MCF 10A (cell line): ENCODE results near the gene TAS2R9. TPM values are rescaled to one million over a fixed set of nuclear protein-coding genes. Genes with fewer than 3 reads are reported as not detected.

ENCODE experiments used
- Bru-seq: library from RNA; stranded (reverse); fragments of 400-500 nt; gene quantifications from one replicate; lab custom pipeline; 2021; lab: Mats Ljungman, UMichigan
- BruChase-seq, 2 experiments: library from RNA; stranded (reverse); fragments of 400-500 nt; gene quantifications; one replicate each; lab custom pipeline; 2021; lab: Mats Ljungman, UMichigan
- BruUV-seq: library from RNA; stranded (reverse); fragments of 400-500 nt; replicated peaks from 2 replicates; lab custom pipeline; 2021; lab: Mats Ljungman, UMichigan
- CTCF ChIA-PET: fragments of 300-600 bp; sonication (Branson Sonifier 250); formaldehyde crosslinking; extraction: SDS; loops from one replicate; lab custom pipeline; 2021; ENCODE audit warnings: antibody characterized with exemption, inconsistent platforms; lab: Yijun Ruan, JAX
- POLR2A ChIA-PET: fragments of 300-600, 350-650 bp; sonication (Branson Sonifier 250); formaldehyde crosslinking; extraction: SDS; loops from one replicate; lab custom pipeline; 2020; ENCODE audit warnings: antibody characterized with exemption, inconsistent platforms; lab: Yijun Ruan, JAX
- DNase-seq: peaks from one replicate; pipeline ENCODE4 v3.0.0-alpha.2; 2018; ENCODE audit not compliant: unreplicated experiment
- H3K27ac Mint-ChIP-seq: one replicate; pipeline ENCODE4 v1.8.0; 2022; ENCODE audit warnings: mild to moderate bottlenecking, low read depth, mixed read lengths; ENCODE audit not compliant: unreplicated experiment
- H3K27me3 Mint-ChIP-seq: one replicate; pipeline ENCODE4 v1.8.0; 2022; ENCODE audit warnings: mixed read lengths; ENCODE audit not compliant: insufficient read depth, unreplicated experiment
- H3K36me3 Mint-ChIP-seq: one replicate; pipeline ENCODE4 v1.8.0; 2022; ENCODE audit warnings: mild to moderate bottlenecking, moderate library complexity, mixed read lengths; ENCODE audit not compliant: insufficient read depth, unreplicated experiment
- H3K4me1 Mint-ChIP-seq: one replicate; pipeline ENCODE4 v1.8.0; 2022; ENCODE audit warnings: mixed read lengths; ENCODE audit not compliant: insufficient read depth, unreplicated experiment
- H3K4me3 Mint-ChIP-seq: one replicate; pipeline ENCODE4 v1.8.0; 2022; ENCODE audit warnings: mild to moderate bottlenecking, moderate library complexity, mixed read lengths; ENCODE audit not compliant: unreplicated experiment
- H3K9me3 Mint-ChIP-seq: one replicate; pipeline ENCODE4 v1.8.0; 2022; ENCODE audit warnings: mixed read lengths; ENCODE audit not compliant: unreplicated experiment
- intact Hi-C: fragments of 100-400 bp; cut with micrococcal nuclease; formaldehyde crosslinking; loops from 2 replicates; pipeline ENCODE4 v1.14.1; 2022
- long read RNA-seq: library from polyadenylated mRNA; stranded (forward); transcript quantifications from one replicate; pipeline ENCODE4 v2.0.0, GENCODE V29; 2022
- total RNA-seq: library from RNA; stranded (reverse); gene quantifications from 2 replicates; pipeline ENCODE4 v1.2.3, GENCODE V29; 2022
- TF ChIP-seq, protein P1 (sequence below): fragments of 200-600 bp; IDR thresholded peaks from one replicate; pipeline ENCODE4 v1.8.0; 2022; ENCODE audit warnings: antibody characterized with exemption, mild to moderate bottlenecking; ENCODE audit not compliant: unreplicated experiment

Gene TAS2R9, protein sequence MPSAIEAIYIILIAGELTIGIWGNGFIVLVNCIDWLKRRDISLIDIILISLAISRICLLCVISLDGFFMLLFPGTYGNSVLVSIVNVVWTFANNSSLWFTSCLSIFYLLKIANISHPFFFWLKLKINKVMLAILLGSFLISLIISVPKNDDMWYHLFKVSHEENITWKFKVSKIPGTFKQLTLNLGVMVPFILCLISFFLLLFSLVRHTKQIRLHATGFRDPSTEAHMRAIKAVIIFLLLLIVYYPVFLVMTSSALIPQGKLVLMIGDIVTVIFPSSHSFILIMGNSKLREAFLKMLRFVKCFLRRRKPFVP
- total RNA-seq = not detected in 2 replicates
- percentile 57 among the genes with signal in this experiment for Bru-seq, nascent RNA
- percentile 55 among the genes with signal in this experiment for BruChase-seq, experiment 1, labeled RNA remaining after a 6-hour chase
- BruChase-seq, experiment 2, labeled RNA remaining after a 2-hour chase = percentile 56 among the genes with signal in this experiment
- long read RNA-seq = 0 reads

- POLR2A ChIA-PET = no interaction called here
- CTCF ChIA-PET = interaction anchor here (0.6 kb wide), 1 partner anchor 10 kb away, joined by 3 read pairs; no protein-coding TSS in a partner anchor
- DNase-seq = no peak
- TF ChIP-seq, protein P1, sequence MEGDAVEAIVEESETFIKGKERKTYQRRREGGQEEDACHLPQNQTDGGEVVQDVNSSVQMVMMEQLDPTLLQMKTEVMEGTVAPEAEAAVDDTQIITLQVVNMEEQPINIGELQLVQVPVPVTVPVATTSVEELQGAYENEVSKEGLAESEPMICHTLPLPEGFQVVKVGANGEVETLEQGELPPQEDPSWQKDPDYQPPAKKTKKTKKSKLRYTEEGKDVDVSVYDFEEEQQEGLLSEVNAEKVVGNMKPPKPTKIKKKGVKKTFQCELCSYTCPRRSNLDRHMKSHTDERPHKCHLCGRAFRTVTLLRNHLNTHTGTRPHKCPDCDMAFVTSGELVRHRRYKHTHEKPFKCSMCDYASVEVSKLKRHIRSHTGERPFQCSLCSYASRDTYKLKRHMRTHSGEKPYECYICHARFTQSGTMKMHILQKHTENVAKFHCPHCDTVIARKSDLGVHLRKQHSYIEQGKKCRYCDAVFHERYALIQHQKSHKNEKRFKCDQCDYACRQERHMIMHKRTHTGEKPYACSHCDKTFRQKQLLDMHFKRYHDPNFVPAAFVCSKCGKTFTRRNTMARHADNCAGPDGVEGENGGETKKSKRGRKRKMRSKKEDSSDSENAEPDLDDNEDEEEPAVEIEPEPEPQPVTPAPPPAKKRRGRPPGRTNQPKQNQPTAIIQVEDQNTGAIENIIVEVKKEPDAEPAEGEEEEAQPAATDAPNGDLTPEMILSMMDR = no peak
- Mint-ChIP-seq H3K4me3 (no peak within 1 kb of the TSS), H3K27me3 (peaks cover 69% of the 10 kb centered on the region), H3K4me1 (no peaks in the 10 kb centered on the region), H3K36me3 (no peaks in the 10 kb centered on the region), H3K27ac (no peak within 1 kb of the TSS), H3K9me3 (no peaks in the 10 kb centered on the region)
- intact Hi-C loops = no loop called here
- BruUV-seq = no TSS peak
Measured at GRCh38 chr12:10810068-10810467, at the start of gene TAS2R9. TAS2R9 (minus strand) TSS chr12:10810168; CDS start chr12:10810075, 93 bp downstream.

GRCh38 chr12:10855807-10856206 is 45.8 kb upstream of the TAS2R9 start:
- H3K4me3 Mint-ChIP-seq = no peak overlapping the region
- no peaks in the 10 kb centered on the region for H3K27me3 Mint-ChIP-seq
- peaks cover 7% of the 10 kb centered on the region for H3K36me3 Mint-ChIP-seq
- CTCF ChIA-PET = interaction anchor here (0.7 kb wide), 1 partner anchor 630 kb away, joined by 3 read pairs; no protein-coding TSS in a partner anchor
- BruUV-seq = no TSS peak
- TF ChIP-seq, protein P1 = no peak
- peaks cover 15% of the 10 kb centered on the region for H3K4me1 Mint-ChIP-seq
- H3K27ac Mint-ChIP-seq = no peak overlapping the region
- no peaks in the 10 kb centered on the region for H3K9me3 Mint-ChIP-seq
- intact Hi-C loops = no loop called here
- no peak for DNase-seq
- POLR2A ChIA-PET = interaction anchor here (0.7 kb wide), 1 partner anchor 633 kb away, joined by 3 read pairs; no protein-coding TSS in a partner anchor

DNA sequence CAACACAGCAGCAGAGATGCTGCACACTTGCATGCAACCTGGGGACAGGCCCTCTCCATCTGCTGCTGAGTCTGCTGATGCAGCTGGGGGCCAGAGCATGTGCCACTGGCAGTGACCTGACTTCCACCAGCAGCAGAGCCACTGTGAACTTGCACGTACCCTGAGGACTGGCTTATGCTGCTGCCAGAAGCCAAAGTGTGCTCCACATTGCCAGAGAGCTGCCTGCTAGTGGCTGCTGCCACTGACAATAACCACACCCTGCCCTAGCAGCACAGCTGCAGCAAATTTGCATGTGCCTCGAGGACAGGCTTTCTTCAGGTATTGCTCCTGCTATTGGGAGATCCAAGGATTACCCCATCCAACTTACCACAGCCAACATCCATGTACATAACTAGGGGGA is 43.8 kb upstream of the TAS2R9 start:
- Mint-ChIP-seq H3K27ac (no peak overlapping the region), H3K4me3 (no peak overlapping the region), H3K27me3 (no peaks in the 10 kb centered on the region), H3K9me3 (no peaks in the 10 kb centered on the region), H3K4me1 (peaks cover 15% of the 10 kb centered on the region), H3K36me3 (peaks cover 8% of the 10 kb centered on the region)
- TF ChIP-seq, protein P1 = no peak
- DNase-seq = no peak
- POLR2A ChIA-PET = no interaction called here
- CTCF ChIA-PET = interaction anchor here (1.2 kb wide), 1 partner anchor 83 kb away, joined by 5 read pairs; no protein-coding TSS in a partner anchor
- intact Hi-C loops = no loop called here
- no TSS peak for BruUV-seq

DNA sequence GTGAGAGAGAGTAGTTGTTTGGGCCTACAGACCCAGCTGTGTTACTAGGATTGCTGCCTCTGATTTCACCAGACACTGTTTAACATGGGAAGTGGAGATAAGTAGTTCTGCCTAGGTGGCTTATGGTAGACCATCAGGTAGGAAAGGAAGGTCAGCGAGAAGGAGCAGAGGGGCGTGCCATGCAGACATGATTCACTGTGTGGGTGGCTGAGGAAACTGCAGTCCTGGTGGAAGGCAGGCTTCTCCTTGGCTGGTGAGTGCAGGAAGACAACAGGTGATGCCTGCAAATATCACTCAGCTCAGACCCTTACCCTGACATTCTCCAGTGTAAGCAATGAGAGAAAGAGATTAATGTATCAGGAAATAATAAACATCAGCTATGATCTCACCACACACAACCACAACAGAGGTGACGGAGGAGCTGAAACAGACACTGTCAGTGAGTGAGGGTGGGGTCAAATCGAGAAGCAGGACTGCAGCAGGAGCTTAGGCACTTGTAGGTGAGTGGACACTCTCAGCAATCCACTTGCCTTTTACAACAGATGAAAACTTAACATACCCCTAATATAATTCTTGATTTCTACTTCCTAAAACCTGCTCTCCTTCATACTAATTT is 41.4 kb upstream of the TAS2R9 start:
- ChIA-PET CTCF (no interaction called here), POLR2A (no interaction called here)
- TF ChIP-seq, protein P1 = no peak
- H3K4me3 Mint-ChIP-seq = no peak overlapping the region
- H3K27me3 Mint-ChIP-seq = no peaks in the 10 kb centered on the region
- no peaks in the 10 kb centered on the region for H3K9me3 Mint-ChIP-seq
- peak; percentile 11 for DNase-seq
- intact Hi-C loops = no loop called here
- peaks cover 15% of the 10 kb centered on the region for H3K4me1 Mint-ChIP-seq
- no TSS peak for BruUV-seq
- peak overlapping the region; percentile 7 for H3K27ac Mint-ChIP-seq
- peaks cover 20% of the 10 kb centered on the region for H3K36me3 Mint-ChIP-seq
